ENCODE data around the gene GDAP2. TPM values are rescaled to one million over a fixed set of nuclear protein-coding genes. Genes with fewer than 3 reads are reported as not detected.
"Not testable (repeated sequence)": the region's sequence is repeated elsewhere in the genome, so short reads cannot be mapped to it uniquely, and the experiment has no call there.

GDAP2 gene
- total RNA-seq, 4 donors from 2014 or later = 19.6 to 34.4 (median 25.1) TPM

GRCh38 chr1:117859901-117860300 is 69.5 kb downstream of the GDAP2 start:
- 78% methylated on average over 4 of the region's 4 CpGs for WGBS
- Histone ChIP-seq H3K4me3 (no peak overlapping the region), H3K4me1 (no peaks in the 10 kb centered on the region), H3K27ac (no peak overlapping the region), H3K36me3 (peaks cover 8% of the 10 kb centered on the region), H3K9me3 (no peaks in the 10 kb centered on the region), H3K27me3 (no peaks in the 10 kb centered on the region)
- no peak for DNase-seq (ENCODE audit: low spot score in 2 of 2)
- TF ChIP-seq, protein P1, sequence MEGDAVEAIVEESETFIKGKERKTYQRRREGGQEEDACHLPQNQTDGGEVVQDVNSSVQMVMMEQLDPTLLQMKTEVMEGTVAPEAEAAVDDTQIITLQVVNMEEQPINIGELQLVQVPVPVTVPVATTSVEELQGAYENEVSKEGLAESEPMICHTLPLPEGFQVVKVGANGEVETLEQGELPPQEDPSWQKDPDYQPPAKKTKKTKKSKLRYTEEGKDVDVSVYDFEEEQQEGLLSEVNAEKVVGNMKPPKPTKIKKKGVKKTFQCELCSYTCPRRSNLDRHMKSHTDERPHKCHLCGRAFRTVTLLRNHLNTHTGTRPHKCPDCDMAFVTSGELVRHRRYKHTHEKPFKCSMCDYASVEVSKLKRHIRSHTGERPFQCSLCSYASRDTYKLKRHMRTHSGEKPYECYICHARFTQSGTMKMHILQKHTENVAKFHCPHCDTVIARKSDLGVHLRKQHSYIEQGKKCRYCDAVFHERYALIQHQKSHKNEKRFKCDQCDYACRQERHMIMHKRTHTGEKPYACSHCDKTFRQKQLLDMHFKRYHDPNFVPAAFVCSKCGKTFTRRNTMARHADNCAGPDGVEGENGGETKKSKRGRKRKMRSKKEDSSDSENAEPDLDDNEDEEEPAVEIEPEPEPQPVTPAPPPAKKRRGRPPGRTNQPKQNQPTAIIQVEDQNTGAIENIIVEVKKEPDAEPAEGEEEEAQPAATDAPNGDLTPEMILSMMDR (IDR thresholded peaks at IDR 0.05) = no peak
- no peak for TF ChIP-seq POLR2A (IDR thresholded peaks at IDR 0.05)
- no peak for TF ChIP-seq EP300 (IDR thresholded peaks at IDR 0.05)
- TF ChIP-seq POLR2AphosphoS5 (IDR thresholded peaks at IDR 0.05) = no peak

GRCh38 chr1:117857418-117857817 is 72.0 kb downstream of the GDAP2 start:
- no peaks in the 10 kb centered on the region for H3K4me1 ChIP-seq
- peaks cover 3% of the 10 kb centered on the region for H3K36me3 ChIP-seq
- WGBS = 77% methylated on average over 3 of the region's 3 CpGs
- TF ChIP-seq POLR2A (IDR thresholded peaks at IDR 0.05) (no peak), POLR2AphosphoS5 (IDR thresholded peaks at IDR 0.05) (no peak), EP300 (IDR thresholded peaks at IDR 0.05) (no peak)
- TF ChIP-seq, protein P1 (IDR thresholded peaks at IDR 0.05) = no peak
- no peak for DNase-seq (ENCODE audit: low spot score in 2 of 2)
- no peak overlapping the region for H3K27ac ChIP-seq
- no peaks in the 10 kb centered on the region for H3K9me3 ChIP-seq
- H3K4me3 ChIP-seq = no peak overlapping the region
- H3K27me3 ChIP-seq = no peaks in the 10 kb centered on the region

DNA sequence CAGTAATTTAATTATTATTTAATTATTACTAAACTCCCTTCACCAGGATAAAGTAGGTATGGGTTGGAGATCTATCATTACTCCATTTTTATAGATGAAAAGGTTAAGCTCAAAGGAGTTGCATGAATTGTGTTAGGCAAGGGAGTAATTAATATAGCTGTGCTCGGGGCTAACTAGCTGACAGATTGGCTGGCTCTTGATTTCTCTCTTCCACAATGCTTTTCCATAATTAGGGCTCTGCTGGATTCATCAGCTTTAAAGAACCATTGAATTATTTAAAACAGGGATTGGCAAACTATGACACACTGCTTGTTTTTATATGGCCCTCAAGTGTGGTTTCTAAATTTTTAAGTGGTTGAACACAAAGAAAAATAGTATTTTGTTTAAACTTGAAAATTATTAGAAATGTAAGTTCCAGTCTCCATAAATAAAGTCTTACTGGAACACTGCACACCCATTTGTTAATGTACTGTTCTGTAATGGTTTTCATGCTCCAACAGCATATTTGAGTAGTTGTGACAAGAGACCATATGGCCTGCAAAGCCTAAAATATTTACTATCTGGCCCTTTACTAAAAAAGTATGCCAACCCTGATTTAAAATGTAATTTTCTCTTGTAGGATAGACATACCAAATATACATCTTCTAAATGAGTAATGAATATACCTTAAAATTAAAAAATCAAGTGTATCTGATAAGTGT is 76.4 kb downstream of the GDAP2 start:
- H3K9me3 ChIP-seq = no peaks in the 10 kb centered on the region
- H3K4me1 ChIP-seq = no peaks in the 10 kb centered on the region
- H3K36me3 ChIP-seq = no peaks in the 10 kb centered on the region
- no peak for TF ChIP-seq POLR2AphosphoS5 (IDR thresholded peaks at IDR 0.05)
- TF ChIP-seq, protein P1 (IDR thresholded peaks at IDR 0.05) = no peak
- TF ChIP-seq EP300 (IDR thresholded peaks at IDR 0.05) = no peak
- no peak for TF ChIP-seq POLR2A (IDR thresholded peaks at IDR 0.05)
- no peak for DNase-seq (ENCODE audit: low spot score in 2 of 2)
- H3K27ac ChIP-seq = no peak overlapping the region
- no peaks in the 10 kb centered on the region for H3K27me3 ChIP-seq
- H3K4me3 ChIP-seq = no peak overlapping the region
- WGBS = 54% methylated on average over 1 of the region's 1 CpG

- Histone ChIP-seq H3K27ac (no peak overlapping the region), H3K4me3 (no peak overlapping the region), H3K27me3 (no peaks in the 10 kb centered on the region), H3K4me1 (no peaks in the 10 kb centered on the region), H3K9me3 (no peaks in the 10 kb centered on the region), H3K36me3 (no peaks in the 10 kb centered on the region)
- no peak for DNase-seq (ENCODE audit: low spot score in 2 of 2)
- 81% methylated on average over 2 of the region's 2 CpGs for WGBS
- TF ChIP-seq POLR2AphosphoS5 (IDR thresholded peaks at IDR 0.05) (no peak), EP300 (IDR thresholded peaks at IDR 0.05) (no peak), POLR2A (IDR thresholded peaks at IDR 0.05) (no peak)
- TF ChIP-seq, protein P1 (IDR thresholded peaks at IDR 0.05) = no peak
Measured at GRCh38 chr1:117851687-117852086, 77.7 kb downstream of the GDAP2 start.

- DNase-seq (ENCODE audit: low spot score in 2 of 2) = no peak
- H3K4me1 ChIP-seq = no peaks in the 10 kb centered on the region
- no peaks in the 10 kb centered on the region for H3K27me3 ChIP-seq
- H3K36me3 ChIP-seq = no peaks in the 10 kb centered on the region
- no peak overlapping the region for H3K4me3 ChIP-seq
- H3K9me3 ChIP-seq = no peaks in the 10 kb centered on the region
- 79% methylated on average over 7 of the region's 7 CpGs for WGBS
- H3K27ac ChIP-seq = no peak overlapping the region
- TF ChIP-seq POLR2A (IDR thresholded peaks at IDR 0.05) = no peak
- no peak for TF ChIP-seq POLR2AphosphoS5 (IDR thresholded peaks at IDR 0.05)
- TF ChIP-seq, protein P1 (IDR thresholded peaks at IDR 0.05) = no peak
- no peak for TF ChIP-seq EP300 (IDR thresholded peaks at IDR 0.05)
Measured at GRCh38 chr1:117846674-117847425, 82.6 kb downstream of the GDAP2 start.

- H3K27ac ChIP-seq; DNase-seq (ENCODE audit: low spot score in 2 of 2); H3K27me3 ChIP-seq; H3K9me3 ChIP-seq; H3K36me3 ChIP-seq; H3K4me3 ChIP-seq; H3K4me1 ChIP-seq: not testable (repeated sequence)
Measured at GRCh38 chr1:117844478-117844877, 84.9 kb downstream of the GDAP2 start.

All from suprapubic skin (tissue), 4 donors.